ENCODE measurements around the gene CACNA1E.
"Not testable (repeated sequence)": the region's sequence is repeated elsewhere in the genome, so short reads cannot be mapped to it uniquely, and the experiment has no call there.

Gene CACNA1E

GRCh38 chr1:181538836-181539235 lies 55.5 kb downstream of the CACNA1E start:
- no peak for TF ChIP-seq CTCF (IDR thresholded peaks at IDR 0.05; ENCODE audit: extremely low read depth, missing control alignments)
- no peak for DNase-seq (ENCODE audit: low spot score)

GRCh38 chr1:181541458-181541857 lies 58.1 kb downstream of the CACNA1E start:
- TF ChIP-seq CTCF (IDR thresholded peaks at IDR 0.05; ENCODE audit: extremely low read depth, missing control alignments): no peak
- no peak for DNase-seq (ENCODE audit: low spot score)

- no peak for DNase-seq (ENCODE audit: low spot score)
- no peak for TF ChIP-seq CTCF (IDR thresholded peaks at IDR 0.05; ENCODE audit: extremely low read depth, missing control alignments)
These were observed 58.6 kb downstream of the CACNA1E start for GRCh38 chr1:181541947-181542346.

- not testable (repeated sequence) for DNase-seq (ENCODE audit: low spot score)
These were observed 59.1 kb downstream of the CACNA1E start for GRCh38 chr1:181542406-181542805.

- DNase-seq (ENCODE audit: low spot score): no peak
- no peak for TF ChIP-seq CTCF (IDR thresholded peaks at IDR 0.05; ENCODE audit: extremely low read depth, missing control alignments)
These were observed 62.1 kb downstream of the CACNA1E start for GRCh38 chr1:181545395-181545794.

- no peak for DNase-seq (ENCODE audit: low spot score)
- no peak for TF ChIP-seq CTCF (IDR thresholded peaks at IDR 0.05; ENCODE audit: extremely low read depth, missing control alignments)
These were observed 65.2 kb downstream of the CACNA1E start for GRCh38 chr1:181548497-181548896.

GRCh38 chr1:181551249-181551648 lies 67.9 kb downstream of the CACNA1E start:
- no peak for DNase-seq (ENCODE audit: low spot score)

More at GRCh38 chr1:181551249-181551648, 67.9 kb downstream of the CACNA1E start:
- TF ChIP-seq CTCF (IDR thresholded peaks at IDR 0.05; ENCODE audit: extremely low read depth, missing control alignments): no peak
